ENCODE data around the gene STK26.

The STK26 gene

DNA sequence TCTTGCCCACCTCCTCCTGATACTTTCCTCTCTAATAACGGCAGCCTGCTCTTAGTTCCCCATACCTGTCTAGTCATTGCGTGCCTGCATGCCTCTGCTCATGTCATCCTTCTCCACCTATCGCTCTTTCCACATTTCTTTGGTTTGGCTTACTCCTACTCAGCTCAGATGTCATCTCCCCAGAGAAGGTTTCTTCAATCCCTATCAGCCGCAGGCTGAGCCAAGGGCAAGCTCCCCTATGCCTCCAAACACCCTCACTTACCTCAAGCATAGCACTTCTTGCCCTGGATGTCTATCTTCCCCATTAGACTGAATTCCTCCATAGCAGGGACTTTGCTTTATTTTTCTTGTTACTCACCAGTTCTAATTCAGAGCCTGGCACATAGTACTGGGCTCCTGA, 78.1 kb downstream of the STK26 start:
- no peak for DNase-seq

- no peak for DNase-seq
These were observed 78.7 kb downstream of the STK26 start for GRCh38 chrX:132101799-132102198.

DNA sequence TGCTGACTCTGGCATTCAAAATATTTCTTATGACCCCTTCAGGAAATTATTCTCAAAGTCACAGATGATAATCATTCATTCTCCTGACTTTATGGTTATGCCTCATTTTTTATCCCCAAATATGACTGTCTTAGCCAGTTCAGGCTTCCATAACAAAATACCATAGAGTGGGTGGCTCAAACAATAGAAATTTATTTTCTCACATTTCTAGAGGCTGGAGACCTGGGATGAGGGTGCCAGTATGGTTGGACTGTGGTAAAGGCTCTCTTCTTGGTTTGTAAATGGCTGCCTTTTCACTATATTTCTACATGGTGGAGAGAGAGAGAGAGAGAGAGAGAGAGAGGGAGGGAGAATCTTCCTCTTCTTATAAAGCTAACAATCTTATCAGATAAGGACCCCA, 84.2 kb downstream of the STK26 start:
- DNase-seq, result no peak

DNA sequence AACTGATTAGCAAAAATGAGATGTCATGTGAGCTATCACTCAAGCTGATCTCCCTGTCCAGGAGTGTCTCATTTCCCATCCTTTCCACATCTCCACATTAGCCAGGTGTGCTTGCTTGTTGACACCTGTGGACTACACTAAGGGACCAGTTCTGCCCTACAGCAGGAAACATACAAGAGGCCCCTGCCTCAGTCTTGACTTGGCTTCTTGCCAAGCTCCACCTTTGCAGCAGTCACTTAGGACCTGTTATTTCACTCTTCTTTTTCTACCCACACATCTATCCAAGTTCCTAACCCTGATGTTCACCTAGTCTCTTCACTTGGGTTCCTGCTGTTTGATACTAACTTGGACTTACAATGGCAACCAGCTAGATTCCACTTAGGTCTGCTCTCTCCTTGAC, 91.5 kb downstream of the STK26 start:
- no peak for DNase-seq

GRCh38 chrX:132115792-132116191, 92.7 kb downstream of the STK26 start:
- DNase-seq, result no peak

DNA sequence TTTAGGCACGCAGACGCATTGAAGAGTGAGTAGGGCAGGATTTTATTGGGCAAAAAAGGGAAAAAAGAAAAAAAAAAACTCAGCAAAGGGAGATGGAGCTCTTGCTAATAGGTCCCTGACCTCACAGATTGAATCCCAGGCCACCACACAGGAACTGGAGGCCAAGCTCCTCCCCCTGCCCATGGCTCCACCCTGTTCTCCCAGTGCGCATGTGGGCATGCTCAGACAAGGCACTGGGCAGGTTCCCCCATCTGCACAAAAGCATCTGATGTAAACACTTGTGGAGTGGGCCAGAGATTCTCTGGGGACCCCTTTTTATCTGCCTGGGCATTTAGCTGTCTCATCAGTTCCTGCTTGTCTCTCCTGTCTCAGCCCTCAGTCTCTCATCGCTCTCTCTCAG, 95.3 kb downstream of the STK26 start:
- DNase-seq, result no peak

- DNase-seq, result no peak
These were observed 96.2 kb downstream of the STK26 start for GRCh38 chrX:132119283-132119682.

GRCh38 chrX:132119821-132120515, 96.9 kb downstream of the STK26 start:
- DNase-seq, result no peak

- no peak for DNase-seq
These were observed 97.8 kb downstream of the STK26 start for GRCh38 chrX:132120913-132121312.
